HG02642 (cell line): ENCODE results near the gene BICRA.

Source experiments
- ATAC-seq: cut with Tn5 transposase; IDR thresholded peaks from one replicate; pipeline ENCODE4 v1.9.1; 2021; ENCODE audit warnings: mild to moderate bottlenecking; ENCODE audit not compliant: unreplicated experiment, poor library complexity

BICRA gene

DNA sequence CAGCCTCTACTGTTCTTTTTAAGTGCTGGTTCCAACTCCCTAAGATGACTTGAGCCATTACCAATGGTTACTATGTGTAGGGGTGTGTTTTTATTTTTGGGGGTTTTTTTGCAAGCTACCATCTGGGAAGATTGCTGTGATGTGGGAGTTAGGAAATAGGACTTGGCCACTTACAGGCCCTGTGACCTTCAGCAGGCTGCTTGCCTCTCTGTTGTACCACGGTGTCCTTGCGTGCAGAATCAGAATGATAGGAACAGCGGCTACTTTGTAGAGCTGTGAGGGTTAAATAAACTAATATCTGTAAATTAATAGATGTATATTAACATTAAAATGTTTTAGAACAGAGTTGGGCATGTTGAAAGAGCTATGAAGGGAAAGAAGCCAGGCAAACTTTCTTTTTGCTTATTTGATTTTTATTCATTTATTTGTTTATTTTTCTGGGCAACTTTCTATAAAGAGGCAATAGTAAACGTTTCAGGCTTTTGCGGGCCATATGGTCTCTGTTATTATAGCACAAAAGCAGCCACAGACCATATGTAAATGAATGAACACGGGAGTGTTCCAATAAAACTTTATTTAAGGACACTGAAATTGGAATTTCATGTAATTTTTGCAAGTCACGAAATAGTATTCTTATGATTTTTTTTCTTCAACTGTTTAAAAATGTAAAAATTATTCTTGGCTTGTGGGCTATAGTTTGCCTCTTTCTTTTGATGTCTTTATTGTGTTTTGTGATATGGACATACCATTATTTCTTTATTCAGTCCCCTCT lies 77.9 kb downstream of the BICRA start:
- ATAC-seq = no peak

DNA sequence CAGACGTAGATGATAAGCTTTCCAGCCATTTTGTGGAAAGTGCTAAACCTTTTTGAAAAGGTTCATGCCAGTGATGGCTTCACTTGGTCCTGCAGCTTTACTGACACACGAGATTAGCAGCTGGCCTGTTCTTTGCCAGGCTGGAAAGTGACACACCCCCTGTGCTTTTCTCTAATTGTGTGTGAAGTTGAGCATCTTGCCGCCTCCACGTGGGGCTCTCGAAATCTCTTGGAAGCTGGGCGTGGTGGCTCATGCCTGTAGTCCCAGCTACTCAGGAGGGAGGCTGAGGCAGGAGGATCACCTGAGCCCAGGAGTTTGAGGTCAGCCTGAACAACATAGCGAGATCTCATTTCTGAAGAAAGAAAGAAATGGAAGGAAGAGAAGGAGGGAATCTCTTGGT lies 79.0 kb downstream of the BICRA start:
- ATAC-seq = no peak

DNA sequence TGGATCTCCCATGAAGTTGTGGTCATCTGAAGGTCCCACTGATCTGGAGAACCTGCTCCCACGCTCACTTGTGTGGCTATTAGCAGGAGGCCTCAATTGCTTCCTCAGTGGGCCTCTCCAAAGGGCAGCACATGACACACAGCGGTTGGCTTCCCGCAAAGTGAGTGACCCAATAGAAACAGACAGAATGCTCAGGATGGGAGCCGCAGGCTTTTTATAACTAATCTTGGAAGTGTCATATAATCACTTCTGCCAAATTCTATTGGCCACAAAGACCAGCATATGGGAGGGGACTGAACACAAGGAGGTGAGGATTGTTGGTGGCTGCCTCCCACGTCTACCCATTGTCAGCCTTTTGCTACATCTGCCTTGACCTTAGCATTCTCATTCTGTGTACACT lies 82.2 kb downstream of the BICRA start:
- no peak for ATAC-seq

- no peak for ATAC-seq
Measured at GRCh38 chr19:47691782-47692181, 82.8 kb downstream of the BICRA start.

DNA sequence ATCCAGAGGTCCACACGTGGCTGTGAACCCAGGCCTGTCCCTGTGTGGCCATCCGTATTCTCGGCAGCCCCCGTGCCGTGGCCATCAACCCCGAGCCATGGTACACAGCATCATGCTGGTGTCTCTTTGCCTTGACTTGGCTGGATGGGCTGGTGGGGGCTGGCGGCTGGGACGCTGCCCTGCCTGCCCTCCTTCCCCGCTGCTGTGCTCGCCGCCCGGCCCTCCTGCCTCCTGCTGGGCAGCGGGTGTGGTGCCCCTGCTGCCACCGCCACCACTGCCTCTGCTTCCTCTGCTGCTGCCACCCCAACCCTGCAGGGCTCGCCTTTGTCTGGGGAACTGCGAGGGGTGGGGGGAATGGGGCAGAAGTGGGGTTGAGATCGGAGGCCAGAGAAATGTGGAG lies 84.6 kb downstream of the BICRA start:
- no peak for ATAC-seq

DNA sequence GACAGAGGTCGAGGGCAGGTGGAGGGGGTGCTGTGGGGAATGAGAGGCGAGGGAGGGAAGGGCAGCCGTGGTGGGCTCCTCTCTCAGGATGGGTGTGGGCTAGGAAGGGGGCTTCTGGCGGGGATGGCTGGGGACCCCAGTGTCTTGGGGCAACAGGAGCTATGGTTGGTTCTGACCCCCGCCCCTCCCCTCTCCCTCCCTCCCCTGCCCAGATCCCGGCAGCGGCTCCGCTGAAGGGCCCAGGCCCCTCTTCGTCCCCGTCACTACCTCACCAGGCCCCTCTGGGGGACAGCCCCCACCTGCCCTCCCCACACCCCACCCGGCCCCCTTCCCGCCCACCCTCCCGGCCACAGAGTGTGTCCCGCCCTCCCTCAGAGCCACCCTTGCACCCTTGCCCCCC lies 85.0 kb downstream of the BICRA start:
- no peak for ATAC-seq

DNA sequence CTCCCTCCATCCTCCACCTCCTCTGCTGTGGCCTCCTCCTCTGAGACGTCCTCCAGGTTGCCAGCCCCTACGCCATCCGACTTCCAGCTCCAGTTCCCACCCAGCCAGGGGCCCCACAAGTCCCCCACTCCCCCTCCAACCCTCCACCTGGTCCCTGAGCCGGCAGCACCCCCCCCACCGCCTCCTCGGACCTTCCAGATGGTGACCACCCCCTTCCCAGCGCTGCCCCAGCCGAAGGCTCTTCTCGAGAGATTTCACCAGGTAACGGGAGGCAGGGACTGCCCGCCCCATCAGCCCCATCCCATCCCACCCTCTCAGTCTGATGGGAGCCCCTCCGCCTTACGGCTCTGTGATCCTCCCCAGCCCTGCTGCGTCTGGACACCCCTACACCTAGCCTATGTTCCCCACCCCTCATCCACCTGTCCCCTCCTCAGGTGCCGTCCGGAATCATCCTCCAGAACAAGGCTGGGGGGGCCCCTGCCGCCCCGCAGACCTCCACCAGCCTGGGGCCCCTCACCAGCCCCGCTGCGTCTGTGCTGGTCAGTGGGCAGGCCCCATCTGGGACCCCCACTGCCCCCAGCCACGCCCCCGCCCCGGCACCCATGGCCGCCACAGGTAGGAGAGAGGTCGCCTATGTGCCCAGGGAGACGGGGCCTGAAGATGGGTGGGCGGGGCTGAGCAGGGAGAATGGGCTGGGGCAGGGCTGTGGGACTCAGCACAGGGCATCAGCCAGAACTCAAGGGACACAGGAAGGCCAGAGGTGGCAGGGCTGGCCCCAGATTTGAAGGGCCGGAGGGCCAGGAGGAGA lies 85.7 kb downstream of the BICRA start:
- ATAC-seq = no peak

GRCh38 chr19:47695533-47696262 lies 86.8 kb downstream of the BICRA start:
- ATAC-seq = no peak

- ATAC-seq = no peak
Measured at GRCh38 chr19:47696635-47697034, 87.7 kb downstream of the BICRA start.

DNA sequence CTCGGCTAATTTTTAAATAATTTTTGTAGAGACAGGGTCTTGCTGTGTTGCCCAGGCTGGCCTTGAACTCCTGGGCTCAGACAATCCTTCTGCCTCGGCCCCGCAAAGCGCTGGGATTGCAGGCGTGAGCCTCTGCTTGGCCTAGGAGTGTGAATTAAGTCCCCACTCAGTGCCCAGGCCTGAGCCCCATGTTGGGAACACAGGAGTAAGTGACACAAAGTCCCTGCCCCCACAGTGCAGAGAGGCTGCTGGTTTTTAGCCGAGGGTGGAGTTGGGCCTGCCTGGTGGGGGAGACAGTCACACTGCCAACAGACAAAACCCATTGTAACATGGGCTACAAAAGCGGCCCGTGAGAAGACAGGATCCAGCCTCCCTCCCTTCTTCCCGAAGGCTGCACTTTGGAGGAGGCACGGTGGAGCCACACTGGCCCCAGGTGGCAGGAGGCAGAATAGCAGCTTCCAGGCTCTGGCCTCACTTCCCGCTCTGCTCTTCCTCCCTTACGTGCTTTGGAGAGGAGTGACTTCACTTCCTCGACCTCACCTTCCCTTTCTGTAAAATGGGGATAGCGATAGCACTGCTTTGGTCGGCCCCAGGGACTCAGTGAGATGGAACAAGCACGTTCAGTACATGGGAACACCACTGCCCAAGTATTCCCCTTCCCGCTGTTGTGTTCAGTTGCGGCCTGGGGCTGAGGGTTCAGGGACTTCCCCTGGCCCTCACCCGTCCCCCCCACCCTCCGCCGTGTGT lies 89.1 kb downstream of the BICRA start:
- no peak for ATAC-seq

GRCh38 chr19:47698631-47699359 lies 89.9 kb downstream of the BICRA start:
- no peak for ATAC-seq

DNA sequence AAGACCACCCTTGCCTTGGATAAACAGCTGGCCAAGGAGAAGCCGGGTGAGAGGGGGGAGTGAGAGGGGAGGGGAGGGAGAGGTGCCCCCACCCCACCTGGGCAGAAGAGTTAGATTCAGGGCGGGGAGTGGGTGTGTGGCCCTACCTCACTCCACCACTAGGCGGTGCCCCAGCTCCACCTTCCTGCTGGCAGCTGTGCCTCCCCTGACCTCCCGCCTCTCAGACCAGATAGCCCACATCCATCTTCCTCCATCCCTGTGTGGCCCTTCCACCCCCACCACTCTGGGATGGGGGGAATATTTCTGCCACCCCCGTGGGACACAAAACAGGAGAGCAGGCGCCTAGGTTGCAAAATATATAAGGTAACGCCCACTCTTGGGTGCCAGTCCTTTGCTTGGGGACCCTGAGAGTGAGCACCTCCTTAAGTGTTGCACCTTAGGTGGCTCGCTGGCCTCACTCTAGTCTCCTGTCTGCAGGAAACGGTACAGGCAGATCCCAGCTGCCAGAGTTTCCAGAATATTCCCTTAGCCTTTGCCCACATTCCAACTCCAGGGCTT lies 90.5 kb downstream of the BICRA start:
- ATAC-seq = no peak

DNA sequence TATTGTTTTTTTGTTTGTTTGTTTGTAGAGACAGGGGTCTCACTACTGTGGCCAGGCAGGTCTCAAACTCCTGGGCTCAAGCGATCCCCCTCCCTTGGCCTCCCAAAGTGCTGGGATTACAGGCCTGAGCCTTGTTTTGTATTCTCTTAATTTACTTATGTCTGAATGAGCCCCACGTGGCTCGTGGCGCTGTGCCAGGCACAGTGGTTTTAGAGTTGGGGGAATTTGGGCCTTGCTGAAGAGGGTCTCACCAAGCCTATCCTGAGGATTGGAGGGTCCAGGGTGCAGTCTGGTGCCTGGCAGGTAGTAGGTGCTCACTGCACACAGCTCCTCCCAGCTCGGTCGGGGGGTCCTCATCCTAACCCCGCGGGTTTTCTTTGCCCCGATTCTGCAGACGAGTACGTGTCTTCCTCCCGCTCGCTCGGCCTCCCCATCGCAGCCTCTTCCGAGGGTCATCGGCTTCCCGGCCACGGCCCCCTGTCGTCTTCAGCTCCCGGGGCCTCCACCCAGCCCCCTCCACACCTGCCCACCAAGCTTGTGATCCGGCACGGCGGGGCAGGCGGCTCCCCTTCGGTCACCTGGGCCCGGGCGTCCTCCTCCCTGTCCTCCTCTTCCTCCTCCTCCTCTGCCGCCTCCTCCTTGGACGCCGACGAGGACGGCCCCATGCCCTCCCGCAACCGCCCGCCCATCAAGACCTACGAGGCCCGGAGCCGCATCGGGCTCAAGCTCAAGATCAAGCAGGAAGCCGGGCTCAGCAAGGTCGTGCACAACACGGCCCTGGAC lies 92.2 kb downstream of the BICRA start:
- ATAC-seq = no peak

DNA sequence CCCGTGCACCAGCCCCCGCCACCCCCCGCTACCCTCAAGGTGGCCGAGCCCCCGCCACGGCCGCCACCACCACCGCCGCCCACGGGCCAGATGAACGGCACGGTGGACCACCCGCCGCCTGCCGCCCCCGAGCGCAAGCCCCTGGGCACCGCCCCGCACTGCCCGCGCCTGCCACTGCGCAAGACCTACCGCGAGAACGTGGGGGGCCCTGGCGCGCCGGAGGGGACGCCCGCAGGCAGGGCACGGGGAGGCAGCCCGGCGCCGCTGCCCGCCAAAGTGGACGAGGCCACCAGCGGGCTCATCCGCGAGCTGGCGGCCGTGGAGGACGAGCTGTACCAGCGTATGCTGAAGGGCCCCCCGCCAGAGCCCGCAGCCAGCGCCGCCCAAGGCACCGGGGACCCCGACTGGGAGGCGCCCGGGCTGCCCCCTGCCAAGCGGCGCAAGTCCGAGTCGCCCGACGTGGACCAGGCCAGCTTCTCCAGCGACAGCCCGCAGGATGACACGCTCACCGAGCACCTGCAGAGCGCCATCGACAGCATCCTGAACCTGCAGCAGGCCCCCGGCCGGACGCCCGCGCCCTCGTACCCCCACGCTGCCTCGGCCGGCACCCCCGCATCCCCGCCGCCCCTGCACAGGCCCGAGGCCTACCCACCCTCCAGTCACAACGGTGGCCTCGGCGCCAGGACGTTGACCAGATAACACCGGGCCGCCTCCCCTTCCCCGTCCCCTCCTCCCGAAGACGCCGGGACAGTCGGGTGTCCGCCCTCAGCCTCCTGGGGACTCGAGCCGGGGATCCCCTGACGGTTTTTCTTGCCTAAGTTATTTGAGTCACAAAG lies 93.0 kb downstream of the BICRA start:
- ATAC-seq = no peak

DNA sequence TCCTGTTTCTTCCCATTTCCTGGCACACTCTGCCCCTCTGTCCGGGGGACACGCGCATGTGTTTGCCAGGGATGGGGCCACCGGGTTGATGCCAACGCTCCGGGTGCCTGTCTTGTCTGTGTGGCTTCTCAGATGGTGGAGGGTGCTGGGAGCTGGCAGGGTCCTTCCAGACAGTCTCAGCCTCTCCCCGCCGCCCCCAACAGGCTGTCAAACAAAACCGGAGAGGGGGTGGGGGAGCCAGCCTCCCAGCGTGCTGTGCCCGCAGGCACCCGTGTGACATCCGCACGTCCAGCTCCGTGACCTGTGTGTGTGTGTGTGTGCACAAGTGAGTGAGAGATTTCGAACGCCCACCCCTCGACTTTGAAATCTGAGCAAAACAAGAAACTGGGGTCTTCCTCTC lies 93.7 kb downstream of the BICRA start:
- no peak for ATAC-seq

- no peak for ATAC-seq
Measured at GRCh38 chr19:47703301-47703700, 94.4 kb downstream of the BICRA start.

GRCh38 chr19:47704024-47704423 lies 95.1 kb downstream of the BICRA start:
- no peak for ATAC-seq

- no peak for ATAC-seq
Measured at GRCh38 chr19:47704656-47705055, 95.7 kb downstream of the BICRA start.
